GM23338 (cell line): ENCODE measurements around the gene OR2F2. TPM values are rescaled to one million over a fixed set of nuclear protein-coding genes. Genes with fewer than 3 reads are reported as not detected.

Source experiments
- ATAC-seq: fragments of 200-7000 bp; cut with Tn5 transposase; 3 replicates; pipeline ENCODE4 v1.9.1; 2020
- DNase-seq: peaks from one replicate; pipeline ENCODE4 v3.0.0-alpha.2; 2015; ENCODE audit warnings: low spot score
- H2AFZ ChIP-seq: fragments of 200-600 bp; sonication (generic); 2 replicates; pipeline ENCODE4 v1.8.0; 2016; ENCODE audit warnings: antibody characterized with exemption, mild to moderate bottlenecking, moderate library complexity
- H3F3A ChIP-seq: fragments of 200-600 bp; sonication (generic); replicated peaks from 2 replicates; pipeline ENCODE4 v1.8.0; 2017; ENCODE audit warnings: antibody characterized with exemption, mixed run types, low read depth
- H3K27ac ChIP-seq: fragments of 200-600 bp; sonication (generic); 2 replicates; pipeline ENCODE4 v1.6.1; 2016; ENCODE audit warnings: low read depth
- H3K27me3 ChIP-seq: fragments of 200-600 bp; sonication (generic); 2 replicates; pipeline ENCODE4 v1.8.0; 2016; ENCODE audit warnings: mild to moderate bottlenecking, mixed run types, moderate library complexity; ENCODE audit not compliant: insufficient read depth
- H3K36me3 ChIP-seq: fragments of 200-600 bp; sonication (generic); 2 replicates; pipeline ENCODE4 v1.8.0; 2016; ENCODE audit warnings: mild to moderate bottlenecking; ENCODE audit not compliant: insufficient read depth
- H3K4me1 ChIP-seq: fragments of 200-600 bp; sonication (generic); 2 replicates; pipeline ENCODE4 v1.8.0; 2016; ENCODE audit warnings: mild to moderate bottlenecking, moderate library complexity; ENCODE audit not compliant: insufficient read depth
- H3K4me2 ChIP-seq: fragments of 200-600 bp; sonication (generic); 2 replicates; pipeline ENCODE4 v1.7.1; 2017; ENCODE audit warnings: mixed run types
- H3K4me3 ChIP-seq: fragments of 200-600 bp; sonication (generic); 2 replicates; pipeline ENCODE4 v1.6.1; 2016; ENCODE audit warnings: mixed run types
- H3K79me2 ChIP-seq: fragments of 200-600 bp; sonication (generic); replicated peaks from 2 replicates; pipeline ENCODE4 v1.8.0; 2017; ENCODE audit warnings: mild to moderate bottlenecking; ENCODE audit not compliant: insufficient read depth
- H3K9me2 ChIP-seq: fragments of 200-600 bp; sonication (generic); 2 replicates; pipeline ENCODE4 v1.8.0; 2017; ENCODE audit not compliant: insufficient read depth
- H4K20me1 ChIP-seq: fragments of 200-600 bp; sonication (generic); replicated peaks from 2 replicates; pipeline ENCODE4 v1.8.0; 2017; ENCODE audit warnings: mild to moderate bottlenecking; ENCODE audit not compliant: insufficient read depth
- H3K27ac Mint-ChIP-seq: 2 replicates; pipeline ENCODE4 v1.8.0; 2020; ENCODE audit warnings: inconsistent platforms, mild to moderate bottlenecking, moderate library complexity, mixed read lengths
- H3K27me3 Mint-ChIP-seq: 3 replicates; pipeline ENCODE4 v1.8.0; 2022; ENCODE audit warnings: low read depth, mild to moderate bottlenecking, moderate library complexity, mixed read lengths, inconsistent platforms; ENCODE audit not compliant: insufficient read depth, poor library complexity
- H3K36me3 Mint-ChIP-seq: 3 replicates; pipeline ENCODE4 v1.8.0; 2021; ENCODE audit warnings: low read depth, mild to moderate bottlenecking, inconsistent platforms, moderate library complexity, mixed read lengths
- H3K4me1 Mint-ChIP-seq: 3 replicates; pipeline ENCODE4 v1.8.0; 2020; ENCODE audit warnings: mild to moderate bottlenecking, inconsistent platforms, mixed read lengths
- H3K4me3 Mint-ChIP-seq: 3 replicates; pipeline ENCODE4 v1.8.0; 2021; ENCODE audit warnings: moderate library complexity, mild to moderate bottlenecking, inconsistent platforms, mixed read lengths
- H3K9me3 Mint-ChIP-seq: 3 replicates; pipeline ENCODE4 v1.8.0; 2020; ENCODE audit warnings: moderate library complexity, mild to moderate bottlenecking, inconsistent platforms, mixed read lengths
- CREB1 ChIP-seq: fragments of 250-450 bp; sonication (Bioruptor Pico); IDR thresholded peaks from 2 replicates; pipeline ENCODE4 v1.5.0; 2020; ENCODE audit warnings: low read depth, mild to moderate bottlenecking, moderate library complexity
- EZH2 ChIP-seq: fragments of 200-600 bp; sonication (generic); IDR thresholded peaks from one replicate; pipeline ENCODE4 v1.8.0; 2017; ENCODE audit warnings: antibody characterized with exemption, mild to moderate bottlenecking, low read depth; ENCODE audit not compliant: unreplicated experiment
- EZH2phosphoT487 ChIP-seq: fragments of 200-600 bp; sonication (generic); IDR thresholded peaks from one replicate; pipeline ENCODE4 v1.8.1; 2018; ENCODE audit warnings: antibody characterized with exemption; ENCODE audit not compliant: unreplicated experiment
- JUNB ChIP-seq: IDR thresholded peaks from one replicate; pipeline ENCODE4 v1.6.1; 2016; ENCODE audit warnings: antibody characterized with exemption; ENCODE audit not compliant: unreplicated experiment
- NANOG ChIP-seq: IDR thresholded peaks from 2 replicates; pipeline ENCODE4 v1.6.1; 2016; ENCODE audit warnings: antibody characterized with exemption, borderline replicate concordance
- POLR2AphosphoS5 ChIP-seq: IDR thresholded peaks from 2 replicates; pipeline ENCODE4 v1.6.1; 2016; ENCODE audit warnings: antibody characterized with exemption, low read depth
- REST ChIP-seq: IDR thresholded peaks from one replicate; pipeline ENCODE4 v1.6.1; 2018; ENCODE audit warnings: antibody characterized with exemption; ENCODE audit not compliant: unreplicated experiment
- STAT1 ChIP-seq: IDR thresholded peaks from one replicate; pipeline ENCODE4 v1.6.1; 2016; ENCODE audit warnings: antibody characterized with exemption; ENCODE audit not compliant: unreplicated experiment
- ZNF114 ChIP-seq: fragments of 250-450 bp; sonication (Bioruptor Pico); IDR thresholded peaks from 2 replicates; pipeline ENCODE4 v1.5.0; 2020; ENCODE audit warnings: mild to moderate bottlenecking, moderate library complexity
- ZNF331 ChIP-seq: fragments of 250-450 bp; sonication (Bioruptor Pico); IDR thresholded peaks from 2 replicates; pipeline ENCODE4 v1.5.0; 2020; ENCODE audit warnings: low read depth, mild to moderate bottlenecking, moderate library complexity
- polyA plus RNA-seq: library from polyadenylated mRNA; unstranded; fragments of >200 nt; fragmentation: Nextera tagmentation; extraction: Ambion mirVana; gene quantifications from 2 replicates; pipeline ENCODE4 v1.2.1, GENCODE V29; 2016
- total RNA-seq: library from RNA; depleted of rRNA; stranded (reverse); fragments of >200 nt; shearing (Covaris generic); gene quantifications from 2 replicates; pipeline ENCODE4 v1.2.3, GENCODE V29; 2014
- TF ChIP-seq, protein P1 (sequence below): fragments of 250-450 bp; sonication (Bioruptor Pico); IDR thresholded peaks from 2 replicates; pipeline ENCODE4 v1.5.0; 2020; ENCODE audit warnings: mild to moderate bottlenecking, moderate library complexity
- TF ChIP-seq, protein P2 (sequence below), 2 experiments: fragments of 200-600 bp in 1 of 2; sonication (generic) in 1 of 2; conservative IDR thresholded peaks; 2 replicates each; pipeline versions ENCODE4 v1.5.1 to v1.6.1; 2016 to 2017; ENCODE audit warnings: antibody characterized with exemption in 2 of 2, low read depth in 2 of 2, mild to moderate bottlenecking in 2 of 2, moderate library complexity in 1 of 2
- TF ChIP-seq, protein P3 (sequence below): IDR thresholded peaks from 2 replicates; pipeline ENCODE4 v1.6.1; 2016; ENCODE audit warnings: antibody characterized with exemption

OR2F2 gene
- total and polyA plus RNA-seq, 2 experiments from 2014 or later = not detected

- Histone ChIP-seq H3K27me3 (no peaks in the 10 kb centered on the region), H3K36me3 (no peaks in the 10 kb centered on the region), H3K9me2 (no peaks in the 10 kb centered on the region), H3K79me2 (peaks cover 11% of the 10 kb centered on the region), H3K4me1 (peaks cover 40% of the 10 kb centered on the region), H3K27ac (no peak overlapping the region), H2AFZ (peak overlapping the region; percentile 49; the same call in 1 of the 2 replicates), H4K20me1 (peaks cover 6% of the 10 kb centered on the region), H3F3A (no peaks in the 10 kb centered on the region), H3K4me3 (no peak overlapping the region), H3K4me2 (peak overlapping the region; percentile 39; the same call in 1 of the 2 replicates)
- H3K9me3 Mint-ChIP-seq = 0 out of 3 replicates have a peak, but pooled peaks cover 2% of the 10 kb centered on the region
- TF ChIP-seq, protein P1, sequence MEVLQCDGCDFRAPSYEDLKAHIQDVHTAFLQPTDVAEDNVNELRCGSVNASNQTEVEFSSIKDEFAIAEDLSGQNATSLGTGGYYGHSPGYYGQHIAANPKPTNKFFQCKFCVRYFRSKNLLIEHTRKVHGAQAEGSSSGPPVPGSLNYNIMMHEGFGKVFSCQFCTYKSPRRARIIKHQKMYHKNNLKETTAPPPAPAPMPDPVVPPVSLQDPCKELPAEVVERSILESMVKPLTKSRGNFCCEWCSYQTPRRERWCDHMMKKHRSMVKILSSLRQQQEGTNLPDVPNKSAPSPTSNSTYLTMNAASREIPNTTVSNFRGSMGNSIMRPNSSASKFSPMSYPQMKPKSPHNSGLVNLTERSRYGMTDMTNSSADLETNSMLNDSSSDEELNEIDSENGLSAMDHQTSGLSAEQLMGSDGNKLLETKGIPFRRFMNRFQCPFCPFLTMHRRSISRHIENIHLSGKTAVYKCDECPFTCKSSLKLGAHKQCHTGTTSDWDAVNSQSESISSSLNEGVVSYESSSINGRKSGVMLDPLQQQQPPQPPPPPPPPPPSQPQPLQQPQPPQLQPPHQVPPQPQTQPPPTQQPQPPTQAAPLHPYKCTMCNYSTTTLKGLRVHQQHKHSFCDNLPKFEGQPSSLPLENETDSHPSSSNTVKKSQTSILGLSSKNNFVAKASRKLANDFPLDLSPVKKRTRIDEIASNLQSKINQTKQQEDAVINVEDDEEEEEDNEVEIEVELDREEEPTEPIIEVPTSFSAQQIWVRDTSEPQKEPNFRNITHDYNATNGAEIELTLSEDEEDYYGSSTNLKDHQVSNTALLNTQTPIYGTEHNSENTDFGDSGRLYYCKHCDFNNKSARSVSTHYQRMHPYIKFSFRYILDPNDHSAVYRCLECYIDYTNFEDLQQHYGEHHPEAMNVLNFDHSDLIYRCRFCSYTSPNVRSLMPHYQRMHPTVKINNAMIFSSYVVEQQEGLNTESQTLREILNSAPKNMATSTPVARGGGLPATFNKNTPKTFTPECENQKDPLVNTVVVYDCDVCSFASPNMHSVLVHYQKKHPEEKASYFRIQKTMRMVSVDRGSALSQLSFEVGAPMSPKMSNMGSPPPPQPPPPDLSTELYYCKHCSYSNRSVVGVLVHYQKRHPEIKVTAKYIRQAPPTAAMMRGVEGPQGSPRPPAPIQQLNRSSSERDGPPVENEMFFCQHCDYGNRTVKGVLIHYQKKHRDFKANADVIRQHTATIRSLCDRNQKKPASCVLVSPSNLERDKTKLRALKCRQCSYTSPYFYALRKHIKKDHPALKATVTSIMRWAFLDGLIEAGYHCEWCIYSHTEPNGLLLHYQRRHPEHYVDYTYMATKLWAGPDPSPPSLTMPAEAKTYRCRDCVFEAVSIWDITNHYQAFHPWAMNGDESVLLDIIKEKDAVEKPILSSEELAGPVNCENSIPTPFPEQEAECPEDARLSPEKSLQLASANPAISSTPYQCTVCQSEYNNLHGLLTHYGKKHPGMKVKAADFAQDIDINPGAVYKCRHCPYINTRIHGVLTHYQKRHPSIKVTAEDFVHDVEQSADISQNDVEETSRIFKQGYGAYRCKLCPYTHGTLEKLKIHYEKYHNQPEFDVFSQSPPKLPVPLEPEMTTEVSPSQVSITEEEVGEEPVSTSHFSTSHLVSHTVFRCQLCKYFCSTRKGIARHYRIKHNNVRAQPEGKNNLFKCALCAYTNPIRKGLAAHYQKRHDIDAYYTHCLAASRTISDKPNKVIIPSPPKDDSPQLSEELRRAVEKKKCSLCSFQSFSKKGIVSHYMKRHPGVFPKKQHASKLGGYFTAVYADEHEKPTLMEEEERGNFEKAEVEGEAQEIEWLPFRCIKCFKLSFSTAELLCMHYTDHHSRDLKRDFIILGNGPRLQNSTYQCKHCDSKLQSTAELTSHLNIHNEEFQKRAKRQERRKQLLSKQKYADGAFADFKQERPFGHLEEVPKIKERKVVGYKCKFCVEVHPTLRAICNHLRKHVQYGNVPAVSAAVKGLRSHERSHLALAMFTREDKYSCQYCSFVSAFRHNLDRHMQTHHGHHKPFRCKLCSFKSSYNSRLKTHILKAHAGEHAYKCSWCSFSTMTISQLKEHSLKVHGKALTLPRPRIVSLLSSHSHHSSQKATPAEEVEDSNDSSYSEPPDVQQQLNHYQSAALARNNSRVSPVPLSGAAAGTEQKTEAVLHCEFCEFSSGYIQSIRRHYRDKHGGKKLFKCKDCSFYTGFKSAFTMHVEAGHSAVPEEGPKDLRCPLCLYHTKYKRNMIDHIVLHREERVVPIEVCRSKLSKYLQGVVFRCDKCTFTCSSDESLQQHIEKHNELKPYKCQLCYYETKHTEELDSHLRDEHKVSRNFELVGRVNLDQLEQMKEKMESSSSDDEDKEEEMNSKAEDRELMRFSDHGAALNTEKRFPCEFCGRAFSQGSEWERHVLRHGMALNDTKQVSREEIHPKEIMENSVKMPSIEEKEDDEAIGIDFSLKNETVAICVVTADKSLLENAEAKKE (CRISPR knock-in tag) = no peak
- TF ChIP-seq CREB1 (CRISPR knock-in tag) = no peak
- TF ChIP-seq, protein P2, sequence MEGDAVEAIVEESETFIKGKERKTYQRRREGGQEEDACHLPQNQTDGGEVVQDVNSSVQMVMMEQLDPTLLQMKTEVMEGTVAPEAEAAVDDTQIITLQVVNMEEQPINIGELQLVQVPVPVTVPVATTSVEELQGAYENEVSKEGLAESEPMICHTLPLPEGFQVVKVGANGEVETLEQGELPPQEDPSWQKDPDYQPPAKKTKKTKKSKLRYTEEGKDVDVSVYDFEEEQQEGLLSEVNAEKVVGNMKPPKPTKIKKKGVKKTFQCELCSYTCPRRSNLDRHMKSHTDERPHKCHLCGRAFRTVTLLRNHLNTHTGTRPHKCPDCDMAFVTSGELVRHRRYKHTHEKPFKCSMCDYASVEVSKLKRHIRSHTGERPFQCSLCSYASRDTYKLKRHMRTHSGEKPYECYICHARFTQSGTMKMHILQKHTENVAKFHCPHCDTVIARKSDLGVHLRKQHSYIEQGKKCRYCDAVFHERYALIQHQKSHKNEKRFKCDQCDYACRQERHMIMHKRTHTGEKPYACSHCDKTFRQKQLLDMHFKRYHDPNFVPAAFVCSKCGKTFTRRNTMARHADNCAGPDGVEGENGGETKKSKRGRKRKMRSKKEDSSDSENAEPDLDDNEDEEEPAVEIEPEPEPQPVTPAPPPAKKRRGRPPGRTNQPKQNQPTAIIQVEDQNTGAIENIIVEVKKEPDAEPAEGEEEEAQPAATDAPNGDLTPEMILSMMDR (conservative IDR thresholded peaks at IDR 0.05; ENCODE audit: low read depth in 2 of 2) = no peak
- no peak for TF ChIP-seq NANOG
- TF ChIP-seq ZNF114 = no peak
- TF ChIP-seq POLR2AphosphoS5 = no peak
- no peak for TF ChIP-seq ZNF331
- TF ChIP-seq, protein P3, sequence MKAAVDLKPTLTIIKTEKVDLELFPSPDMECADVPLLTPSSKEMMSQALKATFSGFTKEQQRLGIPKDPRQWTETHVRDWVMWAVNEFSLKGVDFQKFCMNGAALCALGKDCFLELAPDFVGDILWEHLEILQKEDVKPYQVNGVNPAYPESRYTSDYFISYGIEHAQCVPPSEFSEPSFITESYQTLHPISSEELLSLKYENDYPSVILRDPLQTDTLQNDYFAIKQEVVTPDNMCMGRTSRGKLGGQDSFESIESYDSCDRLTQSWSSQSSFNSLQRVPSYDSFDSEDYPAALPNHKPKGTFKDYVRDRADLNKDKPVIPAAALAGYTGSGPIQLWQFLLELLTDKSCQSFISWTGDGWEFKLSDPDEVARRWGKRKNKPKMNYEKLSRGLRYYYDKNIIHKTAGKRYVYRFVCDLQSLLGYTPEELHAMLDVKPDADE = no peak
- no peak for TF ChIP-seq REST
- no peak for TF ChIP-seq EZH2
- no peak for TF ChIP-seq JUNB
- TF ChIP-seq EZH2phosphoT487 = no peak
- TF ChIP-seq STAT1 = no peak
- DNase-seq (no peak), ATAC-seq (no peak)
- peaks cover 48% of the 10 kb centered on the region for H3K4me1 Mint-ChIP-seq
- H3K27me3 Mint-ChIP-seq = peaks cover 6% of the 10 kb centered on the region
- H3K4me3 Mint-ChIP-seq = no peak overlapping the region; the same call in 2 of the 3 replicates
- H3K27ac Mint-ChIP-seq = no peak overlapping the region
- H3K36me3 Mint-ChIP-seq = peaks cover 2% of the 10 kb centered on the region; the same call in 2 of the 3 replicates
Measured at GRCh38 chr7:143905509-143905908, 29.5 kb upstream of the OR2F2 start.
